Large intestine (tissue), 12 donors: Measurements from ENCODE around the gene COL9A3. TPM values are rescaled to one million over a fixed set of nuclear protein-coding genes. Genes with fewer than 3 reads are reported as not detected.

Experiments
- DNase-seq, 2 donors: peaks; one replicate each; pipeline versions ENCODE4 v3.0.0 to v3.0.0-alpha.2; 2013
- H3K27ac ChIP-seq: one replicate; pipeline ENCODE4 v1.5.1; 2013; ENCODE audit warnings: low read length
- H3K27me3 ChIP-seq: 2 replicates; pipeline ENCODE4 v1.6.1; 2013; ENCODE audit warnings: low read length; ENCODE audit not compliant: control insufficient read depth, insufficient read depth
- H3K36me3 ChIP-seq: 2 replicates; pipeline ENCODE4 v1.6.1; 2013; ENCODE audit warnings: low read length; ENCODE audit not compliant: control insufficient read depth, insufficient read depth
- H3K4me1 ChIP-seq: one replicate; pipeline ENCODE4 v1.6.1; 2013; ENCODE audit warnings: low read length; ENCODE audit not compliant: control insufficient read depth, insufficient read depth
- H3K4me3 ChIP-seq: one replicate; pipeline ENCODE4 v1.5.1; 2013; ENCODE audit warnings: low read length
- H3K9me3 ChIP-seq: one replicate; pipeline ENCODE4 v1.6.1; 2013; ENCODE audit warnings: mild to moderate bottlenecking, low read depth, low read length, moderate library complexity; ENCODE audit not compliant: control insufficient read depth
- WGBS: methylation state at CpG from one replicate; pipeline ENCODE4 v1.1.5; 2013; ENCODE audit warnings: low lambda C conversion rate; ENCODE audit not compliant: insufficient coverage; 5-methylcytosine and 5-hydroxymethylcytosine counted together
- long read RNA-seq, 11 donors: transcript quantifications; one replicate each; lab custom pipeline, GENCODE V29; 2026
- polyA plus RNA-seq: library from polyadenylated mRNA; unstranded; fragments of 120-200 nt; gene quantifications from one replicate; pipeline ENCODE4 v1.2.1, GENCODE V29; 2013

COL9A3 gene
- polyA plus RNA-seq: 14.1 TPM
- long read RNA-seq, donor 1, partial matches to known transcripts: 0 of 1 reads
- long read RNA-seq, donor 1, other reads (novel, unspliced or antisense): 0 of 1 reads
- long read RNA-seq, donor 2, partial matches to known transcripts: 0 of 2 reads
- long read RNA-seq, donor 2, other reads (novel, unspliced or antisense): 0 of 2 reads
- long read RNA-seq, donor 3, partial matches to known transcripts: 0 of 1 reads
- long read RNA-seq, donor 3, other reads (novel, unspliced or antisense): 0 of 1 reads
- long read RNA-seq, donor 4, partial matches to known transcripts: 0 of 1 reads
- long read RNA-seq, donor 4, other reads (novel, unspliced or antisense): 0 of 1 reads
- long read RNA-seq, donor 5, partial matches to known transcripts: 0 of 2 reads
- long read RNA-seq, donor 5, other reads (novel, unspliced or antisense): 0 of 2 reads
- long read RNA-seq, donor 6, partial matches to known transcripts: 0 of 1 reads
- long read RNA-seq, donor 6, other reads (novel, unspliced or antisense): 0 of 1 reads
- long read RNA-seq, donor 7, partial matches to known transcripts: 0 of 4 reads
- long read RNA-seq, donor 7, other reads (novel, unspliced or antisense): 0 of 4 reads
- long read RNA-seq, donor 8, partial matches to known transcripts: 0 of 1 reads
- long read RNA-seq, donor 8, other reads (novel, unspliced or antisense): 0 of 1 reads
- long read RNA-seq, donor 9, partial matches to known transcripts: 0 of 1 reads
- long read RNA-seq, donor 9, other reads (novel, unspliced or antisense): 0 of 1 reads
- long read RNA-seq, donor 10: 0 reads
- long read RNA-seq, donor 11, partial matches to known transcripts: 0 of 1 reads
- long read RNA-seq, donor 11, other reads (novel, unspliced or antisense): 0 of 1 reads

- H3K4me1 ChIP-seq: peaks cover 28% of the 10 kb centered on the region
- H3K36me3 ChIP-seq: peaks cover 13% of the 10 kb centered on the region
- no CpG with 5 or more reads among the region's 108 CpGs for WGBS
- peak within 1 kb of the TSS; percentile 1 for H3K4me3 ChIP-seq
- peaks cover 36% of the 10 kb centered on the region for H3K27me3 ChIP-seq
- DNase-seq: peak in 1 of 2 donors; percentile 37
- no peak within 1 kb of the TSS for H3K27ac ChIP-seq
- peaks cover 7% of the 10 kb centered on the region for H3K9me3 ChIP-seq
These were observed at the start of gene COL9A3 for GRCh38 chr20:62816884-62817873. COL9A3 (plus strand) TSS chr20:62817050; CDS start chr20:62817065, 15 bp downstream.

GRCh38 chr20:62768234-62768546 is 48.7 kb upstream of the COL9A3 start:
- no peak for DNase-seq
- peak overlapping the region; percentile 17 for H3K27ac ChIP-seq
- H3K9me3 ChIP-seq: no peaks in the 10 kb centered on the region
- peaks cover 10% of the 10 kb centered on the region for H3K4me1 ChIP-seq
- no CpG with 5 or more reads among the region's 8 CpGs for WGBS
- no peaks in the 10 kb centered on the region for H3K27me3 ChIP-seq
- no peaks in the 10 kb centered on the region for H3K36me3 ChIP-seq
- no peak overlapping the region for H3K4me3 ChIP-seq

- H3K9me3 ChIP-seq: no peaks in the 10 kb centered on the region
- H3K4me1 ChIP-seq: peaks cover 10% of the 10 kb centered on the region
- H3K4me3 ChIP-seq: no peak overlapping the region
- 0% methylated on average over 3 of the region's 21 CpGs for WGBS
- H3K36me3 ChIP-seq: no peaks in the 10 kb centered on the region
- H3K27me3 ChIP-seq: no peaks in the 10 kb centered on the region
- peak; percentile 58 to 83 for DNase-seq
- peak overlapping the region; percentile 17 for H3K27ac ChIP-seq
These were observed 48.1 kb upstream of the COL9A3 start for GRCh38 chr20:62768551-62769287.

GRCh38 chr20:62769346-62770071 is 47.3 kb upstream of the COL9A3 start:
- no peaks in the 10 kb centered on the region for H3K36me3 ChIP-seq
- no peak overlapping the region for H3K4me3 ChIP-seq
- no peak for DNase-seq
- H3K27ac ChIP-seq: no peak overlapping the region
- no CpG with 5 or more reads among the region's 16 CpGs for WGBS
- no peaks in the 10 kb centered on the region for H3K27me3 ChIP-seq
- peaks cover 10% of the 10 kb centered on the region for H3K4me1 ChIP-seq
- H3K9me3 ChIP-seq: no peaks in the 10 kb centered on the region

- H3K4me3 ChIP-seq: no peak overlapping the region
- DNase-seq: no peak
- peaks cover 10% of the 10 kb centered on the region for H3K4me1 ChIP-seq
- no CpG with 5 or more reads among the region's 20 CpGs for WGBS
- no peaks in the 10 kb centered on the region for H3K9me3 ChIP-seq
- no peaks in the 10 kb centered on the region for H3K27me3 ChIP-seq
- H3K27ac ChIP-seq: no peak overlapping the region
- H3K36me3 ChIP-seq: no peaks in the 10 kb centered on the region
These were observed 46.5 kb upstream of the COL9A3 start for GRCh38 chr20:62770111-62770910.

- DNase-seq: no peak
- Histone ChIP-seq H3K4me1 (peaks cover 10% of the 10 kb centered on the region), H3K27me3 (no peaks in the 10 kb centered on the region), H3K4me3 (no peak overlapping the region), H3K9me3 (no peaks in the 10 kb centered on the region), H3K27ac (no peak overlapping the region), H3K36me3 (no peaks in the 10 kb centered on the region)
- no CpG with 5 or more reads among the region's 14 CpGs for WGBS
These were observed 45.9 kb upstream of the COL9A3 start for GRCh38 chr20:62770916-62771315.

GRCh38 chr20:62771396-62772102 is 45.3 kb upstream of the COL9A3 start:
- Histone ChIP-seq H3K9me3 (no peaks in the 10 kb centered on the region), H3K27ac (no peak overlapping the region), H3K4me1 (peaks cover 10% of the 10 kb centered on the region), H3K36me3 (no peaks in the 10 kb centered on the region), H3K27me3 (no peaks in the 10 kb centered on the region), H3K4me3 (no peak overlapping the region)
- DNase-seq: no peak
- WGBS: no CpG with 5 or more reads among the region's 25 CpGs

GRCh38 chr20:62772103-62772611 is 44.7 kb upstream of the COL9A3 start:
- peaks cover 10% of the 10 kb centered on the region for H3K4me1 ChIP-seq
- no peak overlapping the region for H3K4me3 ChIP-seq
- H3K9me3 ChIP-seq: no peaks in the 10 kb centered on the region
- no peak for DNase-seq
- H3K27ac ChIP-seq: no peak overlapping the region
- H3K36me3 ChIP-seq: no peaks in the 10 kb centered on the region
- no CpG with 5 or more reads among the region's 23 CpGs for WGBS
- H3K27me3 ChIP-seq: no peaks in the 10 kb centered on the region
